SK-N-SH treated with all-trans-retinoic acid at 6 μM for 48 hours (cell line): ENCODE results near the gene SPACA6.

Experiments used
- ARNTL ChIP-seq: fragments of 450-650 bp; formaldehyde crosslinking; IDR thresholded peaks from 2 replicates; pipeline ENCODE4 v1.5.0; 2020; ENCODE audit warnings: low read depth, mild to moderate bottlenecking, moderate library complexity, borderline replicate concordance
- GLIS3 ChIP-seq: fragments of 250-450 bp; sonication (Bioruptor Pico); IDR thresholded peaks from 2 replicates; pipeline ENCODE4 v1.5.0; 2020; ENCODE audit warnings: mild to moderate bottlenecking, moderate library complexity
- OSR1 ChIP-seq: fragments of 250-450 bp; sonication (Bioruptor Pico); IDR thresholded peaks from 2 replicates; pipeline ENCODE4 v1.8.0; 2022; ENCODE audit warnings: moderate library complexity, mild to moderate bottlenecking, inconsistent platforms
- POU6F1 ChIP-seq: fragments of 250-450 bp; sonication (Bioruptor Pico); IDR thresholded peaks from 2 replicates; pipeline ENCODE4 v1.8.0; 2021; ENCODE audit warnings: low read depth, mild to moderate bottlenecking, moderate library complexity, borderline replicate concordance
- PPARA ChIP-seq: fragments of 250-450 bp; sonication (Bioruptor Pico); IDR thresholded peaks from 2 replicates; pipeline ENCODE4 v1.5.0; 2020; ENCODE audit warnings: mild to moderate bottlenecking, borderline replicate concordance
- TSHZ2 ChIP-seq: fragments of 250-450 bp; sonication (Bioruptor Pico); IDR thresholded peaks from 2 replicates; pipeline ENCODE4 v1.5.0; 2020; ENCODE audit warnings: mild to moderate bottlenecking, moderate library complexity
- ZFP3 ChIP-seq: fragments of 250-450 bp; sonication (Bioruptor Pico); IDR thresholded peaks from 2 replicates; pipeline ENCODE4 v1.5.0; 2020; ENCODE audit warnings: mild to moderate bottlenecking, moderate library complexity
- ZFP30 ChIP-seq: fragments of 450-650 bp; formaldehyde crosslinking; IDR thresholded peaks from 2 replicates; pipeline ENCODE4 v1.5.0; 2022; ENCODE audit warnings: mild to moderate bottlenecking, moderate library complexity
- ZNF70 ChIP-seq: fragments of 450-650 bp; formaldehyde crosslinking; IDR thresholded peaks from 2 replicates; pipeline ENCODE4 v1.5.0; 2020; ENCODE audit warnings: mild to moderate bottlenecking, moderate library complexity
- ZNF8 ChIP-seq: fragments of 450-650 bp; formaldehyde crosslinking; IDR thresholded peaks from 2 replicates; pipeline ENCODE4 v1.5.0; 2020; ENCODE audit warnings: mild to moderate bottlenecking, moderate library complexity

GRCh38 chr19:51706885-51707284, 13.8 kb downstream of the SPACA6 start:
- TF ChIP-seq GLIS3 (no peak), ZFP3 (CRISPR knock-in tag) (no peak), ZNF8 (no peak), ARNTL (CRISPR knock-in tag) (no peak), PPARA (no peak), OSR1 (CRISPR knock-in tag) (no peak), ZFP30 (CRISPR knock-in tag) (no peak), POU6F1 (CRISPR knock-in tag) (no peak), ZNF70 (CRISPR knock-in tag) (no peak), TSHZ2 (CRISPR knock-in tag) (no peak)
